Activated CD8-positive, alpha-beta T cell treated with anti-CD3 and anti-CD28 coated beads for 36 hours (primary cell): ENCODE results near the gene LCE1A. TPM values are rescaled to one million over a fixed set of nuclear protein-coding genes. Genes with fewer than 3 reads are reported as not detected.

ENCODE experiments used
- ATAC-seq: fragments of 200-7000 bp; cut with Tn5 transposase; one replicate; pipeline ENCODE4 v1.10.0; 2021; ENCODE audit warnings: mild to moderate bottlenecking, moderate library complexity
- CTCF ChIA-PET: fragments of 350-600 bp; sonication (Branson Sonifier 250); formaldehyde crosslinking; loops from one replicate; lab custom pipeline; 2021; ENCODE audit warnings: antibody characterized with exemption; lab: Charles Lee
- POLR2A ChIA-PET: fragments of 350-600 bp; sonication (Branson Sonifier 250); formaldehyde crosslinking; loops from one replicate; lab custom pipeline; 2021; ENCODE audit warnings: antibody characterized with exemption; lab: Charles Lee
- DNase-seq: peaks from one replicate; pipeline ENCODE4 v3.0.0-alpha.2; 2020
- H3K27ac Mint-ChIP-seq: one replicate; pipeline ENCODE4 v1.8.0; 2021; ENCODE audit warnings: mild to moderate bottlenecking, mixed read lengths
- H3K27me3 Mint-ChIP-seq: one replicate; pipeline ENCODE4 v1.8.0; 2021; ENCODE audit warnings: mixed read lengths
- H3K36me3 Mint-ChIP-seq: one replicate; pipeline ENCODE4 v1.8.0; 2021; ENCODE audit warnings: low read depth, mixed read lengths
- H3K4me1 Mint-ChIP-seq: one replicate; pipeline ENCODE4 v1.8.0; 2021; ENCODE audit warnings: low read depth, mixed read lengths
- H3K4me3 Mint-ChIP-seq: one replicate; pipeline ENCODE4 v1.8.0; 2021; ENCODE audit warnings: mild to moderate bottlenecking, moderate library complexity, mixed read lengths
- H3K9me3 Mint-ChIP-seq: one replicate; pipeline ENCODE4 v1.8.0; 2021; ENCODE audit warnings: mixed read lengths
- intact Hi-C: fragments of 100-400 bp; cut with micrococcal nuclease; formaldehyde crosslinking; loops from one replicate; pipeline ENCODE4 v1.10.0; 2022
- total RNA-seq, 2 experiments: library from RNA; stranded (reverse); gene quantifications; one replicate each; pipeline ENCODE4 v1.2.3, GENCODE V29; 2021
- TF ChIP-seq, protein P1 (sequence below): fragments of 200-600 bp; IDR thresholded peaks from one replicate; pipeline ENCODE4 v1.8.0; 2022; ENCODE audit warnings: antibody characterized with exemption, mild to moderate bottlenecking

LCE1A gene
- total RNA-seq, 2 experiments from 2014 or later: not detected

- CTCF ChIA-PET: interaction anchor here (1.2 kb wide), 1 partner anchor 54 kb away, joined by 6 read pairs; no protein-coding TSS in a partner anchor
- no peak overlapping the region for H3K4me3 Mint-ChIP-seq
- H3K27ac Mint-ChIP-seq: no peak overlapping the region
- intact Hi-C loops: loop anchor here (10.0 kb wide), 1 partner anchor 353 kb away; no protein-coding TSS in a partner anchor
- no peaks in the 10 kb centered on the region for H3K36me3 Mint-ChIP-seq
- POLR2A ChIA-PET: no interaction called here
- no peak for DNase-seq
- peaks cover 5% of the 10 kb centered on the region for H3K27me3 Mint-ChIP-seq
- no peaks in the 10 kb centered on the region for H3K9me3 Mint-ChIP-seq
- ATAC-seq: no peak
- TF ChIP-seq, protein P1, sequence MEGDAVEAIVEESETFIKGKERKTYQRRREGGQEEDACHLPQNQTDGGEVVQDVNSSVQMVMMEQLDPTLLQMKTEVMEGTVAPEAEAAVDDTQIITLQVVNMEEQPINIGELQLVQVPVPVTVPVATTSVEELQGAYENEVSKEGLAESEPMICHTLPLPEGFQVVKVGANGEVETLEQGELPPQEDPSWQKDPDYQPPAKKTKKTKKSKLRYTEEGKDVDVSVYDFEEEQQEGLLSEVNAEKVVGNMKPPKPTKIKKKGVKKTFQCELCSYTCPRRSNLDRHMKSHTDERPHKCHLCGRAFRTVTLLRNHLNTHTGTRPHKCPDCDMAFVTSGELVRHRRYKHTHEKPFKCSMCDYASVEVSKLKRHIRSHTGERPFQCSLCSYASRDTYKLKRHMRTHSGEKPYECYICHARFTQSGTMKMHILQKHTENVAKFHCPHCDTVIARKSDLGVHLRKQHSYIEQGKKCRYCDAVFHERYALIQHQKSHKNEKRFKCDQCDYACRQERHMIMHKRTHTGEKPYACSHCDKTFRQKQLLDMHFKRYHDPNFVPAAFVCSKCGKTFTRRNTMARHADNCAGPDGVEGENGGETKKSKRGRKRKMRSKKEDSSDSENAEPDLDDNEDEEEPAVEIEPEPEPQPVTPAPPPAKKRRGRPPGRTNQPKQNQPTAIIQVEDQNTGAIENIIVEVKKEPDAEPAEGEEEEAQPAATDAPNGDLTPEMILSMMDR: no peak
- no peaks in the 10 kb centered on the region for H3K4me1 Mint-ChIP-seq
Observed at GRCh38 chr1:152871731-152872126, 44.5 kb downstream of the LCE1A start.

- Mint-ChIP-seq H3K36me3 (no peaks in the 10 kb centered on the region), H3K27ac (no peak overlapping the region), H3K4me1 (no peaks in the 10 kb centered on the region), H3K4me3 (no peak overlapping the region), H3K27me3 (peaks cover 7% of the 10 kb centered on the region), H3K9me3 (no peaks in the 10 kb centered on the region)
- ATAC-seq: no peak
- POLR2A ChIA-PET: no interaction called here
- DNase-seq: no peak
- CTCF ChIA-PET: no interaction called here
- intact Hi-C loops: loop anchor here (10.0 kb wide), 1 partner anchor 351 kb away; no protein-coding TSS in a partner anchor
- TF ChIP-seq, protein P1: no peak
Observed at GRCh38 chr1:152873495-152873894, 46.2 kb downstream of the LCE1A start.

- H3K9me3 Mint-ChIP-seq: no peaks in the 10 kb centered on the region
- ATAC-seq: no peak
- ChIA-PET POLR2A (no interaction called here), CTCF (no interaction called here)
- no peaks in the 10 kb centered on the region for H3K4me1 Mint-ChIP-seq
- no peak overlapping the region for H3K27ac Mint-ChIP-seq
- no peaks in the 10 kb centered on the region for H3K36me3 Mint-ChIP-seq
- no peak overlapping the region for H3K4me3 Mint-ChIP-seq
- no peak for DNase-seq
- TF ChIP-seq, protein P1: no peak
- H3K27me3 Mint-ChIP-seq: peaks cover 11% of the 10 kb centered on the region
- intact Hi-C loops: loop anchor here (10.0 kb wide), 1 partner anchor 348 kb away; no protein-coding TSS in a partner anchor
Observed at GRCh38 chr1:152876827-152877226, 49.6 kb downstream of the LCE1A start.

Other genes starting within 250 kb of the LCE1A start
- not detected for gene LCE3D, start 247.0 kb upstream of the LCE1A start, total RNA-seq
- not detected for gene LCE3C, start 227.2 kb upstream of the LCE1A start, total RNA-seq
- not detected for gene LCE3B, start 213.7 kb upstream of the LCE1A start, total RNA-seq
- gene LCE3A, start 204.4 kb upstream of the LCE1A start, total RNA-seq: not detected
- not detected for gene LCE2D, start 164.1 kb upstream of the LCE1A start, total RNA-seq
- gene LCE2C, start 152.2 kb upstream of the LCE1A start, total RNA-seq: not detected
- not detected for gene LCE2B, start 141.3 kb upstream of the LCE1A start, total RNA-seq
- not detected for gene LCE2A, start 129.1 kb upstream of the LCE1A start, total RNA-seq
- not detected for gene LCE4A, start 119.3 kb upstream of the LCE1A start, total RNA-seq
- gene KPRP, start 69.4 kb upstream of the LCE1A start, total RNA-seq: not detected
- gene LCE1F, start 52.3 kb upstream of the LCE1A start, total RNA-seq: not detected
- not detected for gene LCE1E, start 41.2 kb upstream of the LCE1A start, total RNA-seq
- gene LCE1D, start 30.8 kb upstream of the LCE1A start, total RNA-seq: not detected
- gene LCE1C, start 20.8 kb upstream of the LCE1A start, total RNA-seq: not detected
- not detected for gene LCE1B, start 15.5 kb upstream of the LCE1A start, total RNA-seq
- not detected for gene LCE6A, start 15.4 kb downstream of the LCE1A start, total RNA-seq
- not detected for gene LCE7A, start 32.5 kb downstream of the LCE1A start, total RNA-seq
- not detected for gene SMCP, start 50.8 kb downstream of the LCE1A start, total RNA-seq
- gene IVL, start 81.1 kb downstream of the LCE1A start, total RNA-seq: not detected
- gene SPRR5, start 119.7 kb downstream of the LCE1A start, total RNA-seq: not detected
- not detected for gene SPRR4, start 143.2 kb downstream of the LCE1A start, total RNA-seq
- gene SPRR1A, start 156.6 kb downstream of the LCE1A start, total RNA-seq: not detected
- not detected for gene SPRR3, start 174.3 kb downstream of the LCE1A start, total RNA-seq
- not detected for gene SPRR1B, start 203.7 kb downstream of the LCE1A start, total RNA-seq
- not detected for gene SPRR2D, start 213.6 kb downstream of the LCE1A start, total RNA-seq
- not detected for gene SPRR2A, start 230.0 kb downstream of the LCE1A start, total RNA-seq
- gene SPRR2B, start 244.1 kb downstream of the LCE1A start, total RNA-seq: not detected